ENCODE results near the gene EFHC1.

EFHC1 gene

DNA sequence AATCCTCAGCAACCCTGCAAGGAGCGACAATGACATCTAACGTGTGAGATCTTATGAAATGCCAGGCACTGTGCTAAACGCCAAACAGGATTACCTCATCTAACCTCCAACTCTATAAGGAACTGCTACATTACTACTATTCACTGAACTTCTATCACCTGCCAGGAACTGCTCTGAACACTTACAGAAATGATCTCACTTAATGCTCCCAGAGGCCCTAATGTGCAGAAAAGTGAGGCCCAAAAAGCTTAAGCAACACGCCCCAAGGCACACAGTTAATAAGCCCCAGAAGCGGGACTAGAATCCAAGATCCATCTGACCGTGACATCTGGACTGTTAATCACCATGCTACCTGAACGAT lies 128.2 kb downstream of the EFHC1 start:
- no peak overlapping the region for H3K4me3 ChIP-seq (ENCODE audit: low read depth, low read length)
- peaks cover 51% of the 10 kb centered on the region for H3K4me1 ChIP-seq (ENCODE audit: control insufficient read depth, insufficient read depth, low read length)
- H3K27me3 ChIP-seq (ENCODE audit: control insufficient read depth, insufficient read depth, low read length), result no peaks in the 10 kb centered on the region
- H3K36me3 ChIP-seq (ENCODE audit: control insufficient read depth, insufficient read depth, low read length), result no peaks in the 10 kb centered on the region
- H3K9me3 ChIP-seq (ENCODE audit: control insufficient read depth, insufficient read depth, low read length), result no peaks in the 10 kb centered on the region
- no peak overlapping the region for H3K27ac ChIP-seq (ENCODE audit: low read depth, low read length)
- H3K9ac ChIP-seq (ENCODE audit: low read depth, low read length), result no peak overlapping the region

DNA sequence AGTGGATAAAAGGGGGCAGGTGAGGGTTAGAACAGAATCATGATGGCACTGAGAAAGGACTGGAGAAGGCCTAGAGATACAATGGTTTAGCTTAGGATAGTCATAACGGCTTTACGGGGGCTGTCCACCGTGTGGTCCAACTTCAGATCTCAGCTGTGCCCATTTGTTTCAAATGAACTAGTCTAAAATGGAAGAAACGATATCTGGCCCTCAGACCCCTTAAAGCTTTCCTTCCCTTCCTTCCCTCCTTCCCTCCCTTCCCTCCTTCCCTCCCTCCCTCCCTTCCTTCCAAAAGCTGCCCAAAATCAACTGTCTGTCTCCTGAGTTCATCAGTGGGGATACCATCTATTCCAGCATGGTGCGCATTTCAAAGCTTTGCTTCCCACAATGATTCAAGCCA lies 128.9 kb downstream of the EFHC1 start:
- H3K27ac ChIP-seq (ENCODE audit: low read depth, low read length), result no peak overlapping the region
- H3K9me3 ChIP-seq (ENCODE audit: control insufficient read depth, insufficient read depth, low read length), result no peaks in the 10 kb centered on the region
- no peak overlapping the region for H3K9ac ChIP-seq (ENCODE audit: low read depth, low read length)
- H3K4me3 ChIP-seq (ENCODE audit: low read depth, low read length), result no peak overlapping the region
- H3K36me3 ChIP-seq (ENCODE audit: control insufficient read depth, insufficient read depth, low read length), result no peaks in the 10 kb centered on the region
- no peaks in the 10 kb centered on the region for H3K27me3 ChIP-seq (ENCODE audit: control insufficient read depth, insufficient read depth, low read length)
- H3K4me1 ChIP-seq (ENCODE audit: control insufficient read depth, insufficient read depth, low read length), result peaks cover 44% of the 10 kb centered on the region

GRCh38 chr6:52549428-52549827 lies 129.3 kb downstream of the EFHC1 start:
- Histone ChIP-seq H3K4me1 (ENCODE audit: control insufficient read depth, insufficient read depth, low read length) (peaks cover 40% of the 10 kb centered on the region), H3K9ac (ENCODE audit: low read depth, low read length) (no peak overlapping the region), H3K36me3 (ENCODE audit: control insufficient read depth, insufficient read depth, low read length) (no peaks in the 10 kb centered on the region), H3K27ac (ENCODE audit: low read depth, low read length) (no peak overlapping the region), H3K27me3 (ENCODE audit: control insufficient read depth, insufficient read depth, low read length) (no peaks in the 10 kb centered on the region), H3K9me3 (ENCODE audit: control insufficient read depth, insufficient read depth, low read length) (no peaks in the 10 kb centered on the region), H3K4me3 (ENCODE audit: low read depth, low read length) (no peak overlapping the region)

DNA sequence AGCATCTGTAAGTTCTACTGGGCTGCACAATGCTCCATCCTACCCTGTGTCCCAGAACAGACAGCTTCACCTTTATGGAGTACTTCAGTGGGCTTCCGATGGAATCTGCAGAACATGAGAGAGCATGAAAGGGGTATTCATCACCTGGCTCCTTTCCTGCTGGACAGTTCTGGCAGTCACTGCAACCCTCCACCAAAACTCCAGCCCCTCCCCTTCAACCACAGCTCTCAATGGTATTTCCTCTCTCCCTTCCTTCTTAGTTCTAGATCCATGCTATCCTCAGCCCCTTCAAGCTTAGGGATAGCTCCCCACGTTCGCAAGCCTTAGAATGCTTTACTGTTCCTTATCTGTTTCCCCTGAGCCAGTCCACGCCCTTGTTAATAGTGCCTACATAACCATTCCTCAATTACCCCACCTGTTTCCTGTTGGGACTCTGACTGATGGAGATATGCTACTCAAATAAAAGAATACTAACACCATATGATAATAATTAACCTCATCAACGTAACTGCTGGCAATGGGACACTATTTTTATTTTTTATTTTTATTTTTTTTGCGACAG lies 130.0 kb downstream of the EFHC1 start:
- no peaks in the 10 kb centered on the region for H3K27me3 ChIP-seq (ENCODE audit: control insufficient read depth, insufficient read depth, low read length)
- no peak overlapping the region for H3K9ac ChIP-seq (ENCODE audit: low read depth, low read length)
- no peak overlapping the region for H3K4me3 ChIP-seq (ENCODE audit: low read depth, low read length)
- H3K4me1 ChIP-seq (ENCODE audit: control insufficient read depth, insufficient read depth, low read length), result peaks cover 37% of the 10 kb centered on the region
- H3K36me3 ChIP-seq (ENCODE audit: control insufficient read depth, insufficient read depth, low read length), result no peaks in the 10 kb centered on the region
- no peaks in the 10 kb centered on the region for H3K9me3 ChIP-seq (ENCODE audit: control insufficient read depth, insufficient read depth, low read length)
- H3K27ac ChIP-seq (ENCODE audit: low read depth, low read length), result no peak overlapping the region

DNA sequence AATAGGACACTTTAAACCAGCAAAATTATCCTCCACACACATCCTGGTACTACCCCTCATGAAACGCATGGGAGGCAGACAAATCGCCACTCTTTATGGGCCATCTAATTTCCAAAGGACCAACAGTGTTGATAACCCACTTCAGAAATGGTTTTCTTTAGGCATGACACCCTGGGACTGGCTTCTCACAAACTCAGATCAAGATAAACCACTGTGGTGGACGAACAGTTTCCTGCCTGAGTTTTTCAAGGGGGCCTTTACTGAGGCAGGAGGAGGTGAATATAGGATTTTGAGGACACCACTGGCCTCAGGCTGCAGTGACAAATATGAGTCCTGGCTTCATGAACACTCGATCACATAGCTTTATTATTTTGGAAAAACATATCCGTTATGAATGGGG lies 130.7 kb downstream of the EFHC1 start:
- no peak overlapping the region for H3K4me3 ChIP-seq (ENCODE audit: low read depth, low read length)
- no peaks in the 10 kb centered on the region for H3K27me3 ChIP-seq (ENCODE audit: control insufficient read depth, insufficient read depth, low read length)
- H3K36me3 ChIP-seq (ENCODE audit: control insufficient read depth, insufficient read depth, low read length), result no peaks in the 10 kb centered on the region
- peak overlapping the region; percentile 86 for H3K27ac ChIP-seq (ENCODE audit: low read depth, low read length)
- H3K9ac ChIP-seq (ENCODE audit: low read depth, low read length), result no peak overlapping the region
- H3K4me1 ChIP-seq (ENCODE audit: control insufficient read depth, insufficient read depth, low read length), result peaks cover 35% of the 10 kb centered on the region
- no peaks in the 10 kb centered on the region for H3K9me3 ChIP-seq (ENCODE audit: control insufficient read depth, insufficient read depth, low read length)

- Histone ChIP-seq H3K4me1 (ENCODE audit: control insufficient read depth, insufficient read depth, low read length) (peaks cover 33% of the 10 kb centered on the region), H3K9me3 (ENCODE audit: control insufficient read depth, insufficient read depth, low read length) (no peaks in the 10 kb centered on the region), H3K27me3 (ENCODE audit: control insufficient read depth, insufficient read depth, low read length) (no peaks in the 10 kb centered on the region), H3K9ac (ENCODE audit: low read depth, low read length) (peak overlapping the region; percentile 5; the same call in 1 of the 2 replicates), H3K27ac (ENCODE audit: low read depth, low read length) (peak overlapping the region; percentile 86), H3K36me3 (ENCODE audit: control insufficient read depth, insufficient read depth, low read length) (no peaks in the 10 kb centered on the region), H3K4me3 (ENCODE audit: low read depth, low read length) (peak overlapping the region; percentile 20; the same call in 1 of the 2 replicates)
Measured at GRCh38 chr6:52551483-52552277, 131.5 kb downstream of the EFHC1 start.

- no peaks in the 10 kb centered on the region for H3K36me3 ChIP-seq (ENCODE audit: control insufficient read depth, insufficient read depth, low read length)
- peaks cover 34% of the 10 kb centered on the region for H3K4me1 ChIP-seq (ENCODE audit: control insufficient read depth, insufficient read depth, low read length)
- no peaks in the 10 kb centered on the region for H3K27me3 ChIP-seq (ENCODE audit: control insufficient read depth, insufficient read depth, low read length)
- no peaks in the 10 kb centered on the region for H3K9me3 ChIP-seq (ENCODE audit: control insufficient read depth, insufficient read depth, low read length)
- peak overlapping the region; percentile 86 for H3K27ac ChIP-seq (ENCODE audit: low read depth, low read length)
- H3K4me3 ChIP-seq (ENCODE audit: low read depth, low read length), result peak overlapping the region; percentile 20; the same call in 1 of the 2 replicates
- peak overlapping the region; percentile 5; the same call in 1 of the 2 replicates for H3K9ac ChIP-seq (ENCODE audit: low read depth, low read length)
Measured at GRCh38 chr6:52552278-52552643, 132.1 kb downstream of the EFHC1 start.

DNA sequence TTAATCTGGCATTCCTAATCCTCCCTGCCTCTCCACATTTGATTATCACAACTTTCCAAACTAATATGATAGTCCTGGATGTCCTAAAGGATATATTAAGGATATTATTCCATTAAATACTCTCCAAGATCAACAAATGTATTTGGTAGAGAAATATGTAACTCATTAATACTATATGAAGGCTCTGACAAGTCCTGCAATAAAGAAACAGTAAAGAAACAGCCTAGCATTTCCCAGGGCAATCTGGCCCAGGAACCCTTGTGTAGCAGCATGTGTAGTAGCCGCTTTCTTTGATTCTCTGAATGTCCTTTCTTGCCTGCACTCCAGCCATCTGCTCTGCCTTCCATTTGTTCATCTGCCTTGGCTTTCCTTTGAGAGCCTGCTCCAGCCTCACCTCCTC lies 133.0 kb downstream of the EFHC1 start:
- H3K9ac ChIP-seq (ENCODE audit: low read depth, low read length), result no peak overlapping the region

GRCh38 chr6:52553719-52554118 lies 133.6 kb downstream of the EFHC1 start:
- Histone ChIP-seq H3K4me3 (ENCODE audit: low read depth, low read length) (no peak overlapping the region), H3K9me3 (ENCODE audit: control insufficient read depth, insufficient read depth, low read length) (no peaks in the 10 kb centered on the region), H3K9ac (ENCODE audit: low read depth, low read length) (no peak overlapping the region), H3K36me3 (ENCODE audit: control insufficient read depth, insufficient read depth, low read length) (no peaks in the 10 kb centered on the region), H3K27me3 (ENCODE audit: control insufficient read depth, insufficient read depth, low read length) (no peaks in the 10 kb centered on the region), H3K27ac (ENCODE audit: low read depth, low read length) (no peak overlapping the region), H3K4me1 (ENCODE audit: control insufficient read depth, insufficient read depth, low read length) (peaks cover 46% of the 10 kb centered on the region)

More for the DNA sequence above, 133.0 kb downstream of the EFHC1 start:
- H3K27ac ChIP-seq (ENCODE audit: low read depth, low read length), result no peak overlapping the region
- no peaks in the 10 kb centered on the region for H3K9me3 ChIP-seq (ENCODE audit: control insufficient read depth, insufficient read depth, low read length)
- H3K36me3 ChIP-seq (ENCODE audit: control insufficient read depth, insufficient read depth, low read length), result no peaks in the 10 kb centered on the region
- peaks cover 43% of the 10 kb centered on the region for H3K4me1 ChIP-seq (ENCODE audit: control insufficient read depth, insufficient read depth, low read length)
- H3K27me3 ChIP-seq (ENCODE audit: control insufficient read depth, insufficient read depth, low read length), result no peaks in the 10 kb centered on the region
- no peak overlapping the region for H3K4me3 ChIP-seq (ENCODE audit: low read depth, low read length)

GRCh38 chr6:52554684-52555280 lies 134.6 kb downstream of the EFHC1 start:
- Histone ChIP-seq H3K9ac (ENCODE audit: low read depth, low read length) (no peak overlapping the region), H3K27me3 (ENCODE audit: control insufficient read depth, insufficient read depth, low read length) (no peaks in the 10 kb centered on the region), H3K4me3 (ENCODE audit: low read depth, low read length) (no peak overlapping the region), H3K27ac (ENCODE audit: low read depth, low read length) (no peak overlapping the region), H3K36me3 (ENCODE audit: control insufficient read depth, insufficient read depth, low read length) (no peaks in the 10 kb centered on the region), H3K4me1 (ENCODE audit: control insufficient read depth, insufficient read depth, low read length) (peaks cover 42% of the 10 kb centered on the region), H3K9me3 (ENCODE audit: control insufficient read depth, insufficient read depth, low read length) (no peaks in the 10 kb centered on the region)

- no peak overlapping the region for H3K27ac ChIP-seq (ENCODE audit: low read depth, low read length)
- H3K9me3 ChIP-seq (ENCODE audit: control insufficient read depth, insufficient read depth, low read length), result no peaks in the 10 kb centered on the region
- H3K9ac ChIP-seq (ENCODE audit: low read depth, low read length), result no peak overlapping the region
- no peaks in the 10 kb centered on the region for H3K36me3 ChIP-seq (ENCODE audit: control insufficient read depth, insufficient read depth, low read length)
- H3K27me3 ChIP-seq (ENCODE audit: control insufficient read depth, insufficient read depth, low read length), result no peaks in the 10 kb centered on the region
- no peak overlapping the region for H3K4me3 ChIP-seq (ENCODE audit: low read depth, low read length)
- H3K4me1 ChIP-seq (ENCODE audit: control insufficient read depth, insufficient read depth, low read length), result peaks cover 36% of the 10 kb centered on the region
Measured at GRCh38 chr6:52555518-52556233, 135.5 kb downstream of the EFHC1 start.
